ENCODE measurements around the gene ZMIZ2.

Gene ZMIZ2

GRCh38 chr7:44805950-44806349 lies 57.3 kb downstream of the ZMIZ2 start:
- DNase-seq, result no peak

DNA sequence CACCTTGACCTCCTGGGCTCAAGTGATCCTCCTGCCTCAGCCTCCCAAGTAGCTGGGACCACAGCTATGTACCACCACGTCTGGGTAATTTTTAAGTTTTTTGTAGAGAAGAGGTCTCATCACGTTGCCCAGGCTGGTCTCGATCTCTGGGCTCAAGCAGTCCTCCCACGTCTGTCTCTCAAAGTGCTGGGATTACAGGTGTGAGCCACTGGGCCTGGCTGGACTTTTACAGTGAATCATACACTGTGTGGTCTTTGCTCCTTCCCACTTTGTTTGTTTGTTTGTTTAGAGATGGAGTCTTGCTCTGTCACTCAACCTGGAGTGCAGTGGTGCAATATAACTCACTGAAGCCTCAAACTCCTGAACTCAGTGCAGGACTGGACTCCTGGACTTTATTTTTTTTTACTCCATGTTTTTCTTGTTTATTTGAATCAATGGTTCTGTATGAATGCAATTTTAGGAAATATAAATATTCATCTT lies 60.3 kb downstream of the ZMIZ2 start:
- no peak for DNase-seq

DNA sequence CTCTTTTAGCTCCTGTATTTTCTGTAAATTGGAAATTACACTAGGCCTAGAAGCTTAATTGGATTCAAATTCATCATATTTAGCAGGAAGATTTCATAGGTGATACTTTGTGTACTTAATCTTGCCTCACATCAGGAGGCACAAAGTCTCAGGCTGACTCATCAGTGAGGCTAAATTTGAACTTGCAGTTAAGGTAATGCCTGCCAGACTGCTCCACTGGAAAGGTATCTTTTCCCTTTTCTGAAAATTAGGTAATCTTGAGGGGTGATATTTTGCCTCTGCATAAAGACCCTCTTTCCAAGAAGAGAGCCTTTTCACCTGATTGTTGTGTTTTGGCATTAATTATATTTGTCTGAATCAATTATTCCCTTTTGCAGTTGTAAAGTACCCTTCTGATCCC lies 62.4 kb downstream of the ZMIZ2 start:
- DNase-seq, result no peak

DNA sequence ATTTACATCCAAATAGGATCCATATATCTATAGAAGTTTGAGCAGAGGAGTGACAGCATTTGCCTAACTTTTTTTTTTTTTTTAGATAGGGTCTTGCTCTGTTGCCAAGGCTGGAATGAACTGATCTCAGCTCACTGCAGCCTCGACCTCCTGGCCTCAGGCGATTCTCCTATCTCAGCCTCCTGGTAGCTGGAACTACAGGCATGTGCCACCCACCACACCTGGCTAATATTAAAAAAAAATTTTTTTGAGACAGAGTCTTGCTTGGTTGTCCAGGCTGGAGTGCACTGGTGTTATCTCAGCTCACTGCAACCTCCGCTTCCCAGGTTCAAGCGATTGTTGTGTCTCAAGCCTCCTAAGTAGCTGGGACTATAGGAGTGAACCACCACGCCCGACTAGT lies 62.9 kb downstream of the ZMIZ2 start:
- DNase-seq, result no peak

GRCh38 chr7:44814919-44815318 lies 66.3 kb downstream of the ZMIZ2 start:
- DNase-seq, result no peak

- no peak for DNase-seq
Observed at GRCh38 chr7:44819292-44819691, 70.6 kb downstream of the ZMIZ2 start.
